Omental fat pad (tissue), 4 donors: ENCODE measurements around the gene MRPL44. TPM values are rescaled to one million over a fixed set of nuclear protein-coding genes. Genes with fewer than 3 reads are reported as not detected.

Experiments used
- ATAC-seq: fragments of 150-250 bp; one replicate; pipeline ENCODE4 v1.9.1; 2016; ENCODE audit warnings: mild to moderate bottlenecking, moderate library complexity; ENCODE audit not compliant: low FRiP score
- DNase-seq: peaks from one replicate; pipeline ENCODE4 v3.0.0-alpha.2; 2019; ENCODE audit warnings: low spot score
- CTCF ChIP-seq, 3 donors: fragments of 450-650 bp; IDR thresholded peaks; one replicate each; pipeline ENCODE4 v1.5.1; 2016 to 2017; ENCODE audit warnings: antibody characterized with exemption in 3 of 3, mild to moderate bottlenecking in 3 of 3, moderate library complexity in 2 of 3
- total RNA-seq, 4 donors: library from RNA; depleted of rRNA; stranded (reverse); fragments of >200 nt; gene quantifications; one replicate each; pipeline ENCODE4 v1.1.0, GENCODE V29; 2016

MRPL44 gene
- total RNA-seq, 4 donors from 2014 or later: 18.8 to 32.4 (median 21.1) TPM

DNA sequence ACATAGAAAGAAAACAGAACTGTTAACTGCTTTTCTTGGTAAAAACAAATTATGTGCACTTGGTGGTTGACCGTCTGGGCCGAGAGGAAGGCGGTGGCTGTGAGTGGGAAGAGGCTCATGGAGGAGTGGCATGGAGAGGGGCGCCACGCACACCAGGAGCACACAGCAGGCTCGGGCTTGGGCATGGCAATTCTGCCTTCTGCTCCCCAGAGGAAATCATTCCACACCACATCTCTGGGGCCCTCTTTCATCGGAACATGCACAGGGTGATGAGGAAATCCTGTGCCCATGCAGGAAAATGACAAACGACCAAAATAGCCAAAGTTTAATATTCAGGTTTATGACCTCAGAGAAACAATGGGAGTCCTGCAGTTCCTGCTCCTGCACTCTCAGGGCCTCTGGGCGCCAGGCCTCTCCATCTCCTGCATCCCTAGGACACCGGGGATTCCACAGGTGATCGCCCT lies 38.6 kb upstream of the MRPL44 start:
- TF ChIP-seq CTCF (IDR thresholded peaks at IDR 0.05): no peak
- no peak for DNase-seq
- ATAC-seq: no peak

- ATAC-seq (no peak), DNase-seq (no peak)
- TF ChIP-seq CTCF (IDR thresholded peaks at IDR 0.05): no peak
Observed at GRCh38 chr2:223920109-223920508, 37.2 kb upstream of the MRPL44 start.

DNA sequence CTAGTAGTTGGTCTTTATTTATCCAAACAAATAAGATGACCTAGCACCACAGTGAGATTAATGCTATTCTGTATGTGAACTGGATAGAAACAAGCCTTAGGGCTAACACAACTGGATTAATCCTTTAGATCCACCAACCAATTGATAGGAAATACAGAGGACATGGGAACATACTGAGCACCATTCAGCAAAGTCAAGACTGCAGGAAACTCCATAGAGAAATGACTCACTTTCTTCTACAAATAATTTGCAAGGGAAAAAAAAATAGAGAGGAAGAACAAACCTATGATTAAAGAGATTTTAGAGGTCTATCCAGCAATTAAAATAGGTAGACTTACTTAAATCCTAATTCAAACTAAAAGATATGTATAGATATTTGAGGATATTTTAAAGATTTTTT lies 36.1 kb upstream of the MRPL44 start:
- ATAC-seq: no peak
- TF ChIP-seq CTCF (IDR thresholded peaks at IDR 0.05): no peak
- no peak for DNase-seq

DNA sequence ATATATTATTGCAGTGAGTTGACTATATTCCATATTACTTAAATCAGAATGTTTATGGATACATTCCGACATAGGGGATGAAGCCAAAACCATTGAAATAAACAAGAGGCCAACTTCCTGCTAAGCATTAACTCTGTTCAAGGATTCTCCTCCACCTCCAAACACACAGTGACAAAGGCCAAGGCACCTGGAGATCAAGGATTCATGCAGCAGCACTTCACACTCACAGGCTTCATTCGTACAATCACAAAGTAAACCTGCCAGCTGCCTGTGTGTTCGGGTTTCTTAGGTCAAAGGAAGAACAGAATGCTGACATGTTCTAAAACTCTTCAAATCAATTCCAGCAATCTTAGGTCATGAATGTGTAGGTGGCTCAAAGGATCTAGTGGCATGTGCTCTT lies 35.0 kb upstream of the MRPL44 start:
- TF ChIP-seq CTCF (IDR thresholded peaks at IDR 0.05): no peak
- DNase-seq (no peak), ATAC-seq (no peak)

- ATAC-seq: no peak
- TF ChIP-seq CTCF (IDR thresholded peaks at IDR 0.05): no peak
- DNase-seq: no peak
Observed at GRCh38 chr2:223923976-223924375, 33.3 kb upstream of the MRPL44 start.

DNA sequence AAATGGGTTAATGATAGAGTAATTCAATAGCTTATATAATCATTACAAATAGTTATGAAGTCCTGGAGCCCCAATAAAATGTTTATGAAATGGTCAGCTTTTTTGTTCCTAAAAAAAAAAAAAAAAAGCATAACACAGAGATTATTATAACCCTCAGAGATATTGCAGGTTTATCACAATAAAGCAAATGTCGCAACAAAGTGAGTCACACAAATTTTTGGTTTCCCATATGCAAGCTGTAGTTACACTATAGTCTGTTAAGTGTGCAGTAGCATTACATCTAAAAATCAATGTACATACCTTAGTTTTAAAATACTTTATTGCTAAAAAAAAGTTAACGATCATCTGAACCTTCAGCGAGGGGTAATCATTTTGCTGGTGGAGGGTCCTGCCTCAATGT lies 32.2 kb upstream of the MRPL44 start:
- no peak for DNase-seq
- ATAC-seq: no peak
- TF ChIP-seq CTCF (IDR thresholded peaks at IDR 0.05): no peak

- no peak for ATAC-seq
- DNase-seq: no peak
- no peak for TF ChIP-seq CTCF (IDR thresholded peaks at IDR 0.05)
Observed at GRCh38 chr2:223928113-223929006, 28.9 kb upstream of the MRPL44 start.
